Right ventricle myocardium inferior (tissue), 1 donor: ENCODE results near the gene NOTCH1. TPM values are rescaled to one million over a fixed set of nuclear protein-coding genes. Genes with fewer than 3 reads are reported as not detected.

Source experiments
- ATAC-seq: fragments of 200-7000 bp; cut with Tn5 transposase; one replicate; pipeline ENCODE4 v1.9.1; 2020; ENCODE audit warnings: mild to moderate bottlenecking, moderate library complexity
- DNase-seq: peaks from one replicate; pipeline ENCODE4 v3.0.0; 2021; ENCODE audit errors: missing footprints
- intact Hi-C: fragments of 100-400 bp; cut with DNase I; formaldehyde crosslinking; loops from one replicate; pipeline ENCODE4 v1.11.0; 2022
- total RNA-seq: library from RNA; stranded (reverse); fragmentation: NEBNext Ultra II Directional; extraction: Animal tissue kit (Norgen Biotek cat#: 25700); gene quantifications from one replicate; pipeline ENCODE4 v1.2.1, GENCODE V29; 2021
- donor health status: DM: no; HTN: yes; CAD: no; lungs with severe emphysema.

The NOTCH1 gene
- total RNA-seq, 1 donor from 2014 or later: 18.7 TPM

DNA sequence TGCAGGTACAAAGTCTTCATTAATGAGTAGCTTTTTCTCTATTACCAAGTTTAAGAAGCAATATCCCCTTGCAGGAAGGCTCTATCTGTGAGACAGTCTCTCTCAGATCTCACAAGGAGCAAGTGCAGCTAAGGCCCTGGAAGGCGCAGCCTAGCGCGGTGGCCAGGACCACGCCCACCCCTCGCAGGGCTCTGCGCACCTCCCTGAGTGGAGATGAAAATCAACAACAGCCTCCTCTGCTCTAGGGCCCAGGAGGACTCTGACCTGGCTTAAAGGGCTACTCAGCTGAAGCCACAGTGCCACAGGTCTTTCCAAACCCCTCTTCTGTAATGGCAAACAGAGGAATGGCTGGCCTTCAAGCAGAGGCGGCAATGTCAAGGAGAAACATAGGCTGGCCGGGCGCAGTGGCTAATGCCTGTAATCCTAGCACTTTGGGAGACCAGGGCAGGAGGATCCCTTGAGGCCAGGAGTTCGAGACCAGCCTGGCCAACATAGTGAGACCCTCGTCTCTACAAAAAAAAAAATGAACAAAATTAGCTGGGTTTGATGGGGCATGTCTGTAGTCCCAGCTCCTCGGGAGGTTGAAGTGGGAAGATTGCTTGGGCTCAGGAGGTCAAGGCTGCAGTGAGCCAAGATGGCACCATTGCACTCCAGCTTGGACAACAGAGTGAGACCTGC lies 74.9 kb downstream of the NOTCH1 start:
- intact Hi-C loops: no loop called here
- ATAC-seq (no peak), DNase-seq (no peak)

DNA sequence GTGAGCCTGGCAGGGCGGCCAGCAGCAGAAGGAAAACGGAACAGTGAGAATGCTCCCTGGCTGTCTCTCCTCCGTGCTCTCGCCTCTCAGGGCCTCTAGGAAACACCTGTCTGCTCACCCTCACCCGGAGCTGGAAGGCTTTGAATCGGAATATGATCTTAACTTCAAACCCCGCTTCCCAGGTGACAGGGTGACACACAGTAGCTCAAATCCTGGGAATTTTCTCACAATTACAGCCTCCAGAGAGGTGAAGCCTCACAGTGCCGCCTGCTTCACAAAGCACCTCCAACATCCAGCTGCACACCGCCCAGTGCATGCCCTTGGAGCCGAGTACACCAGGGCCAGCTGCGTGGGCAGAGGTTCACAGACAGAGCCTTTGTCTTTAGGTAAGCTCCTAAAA lies 75.5 kb downstream of the NOTCH1 start:
- ATAC-seq (no peak), DNase-seq (no peak)
- intact Hi-C loops: no loop called here

DNA sequence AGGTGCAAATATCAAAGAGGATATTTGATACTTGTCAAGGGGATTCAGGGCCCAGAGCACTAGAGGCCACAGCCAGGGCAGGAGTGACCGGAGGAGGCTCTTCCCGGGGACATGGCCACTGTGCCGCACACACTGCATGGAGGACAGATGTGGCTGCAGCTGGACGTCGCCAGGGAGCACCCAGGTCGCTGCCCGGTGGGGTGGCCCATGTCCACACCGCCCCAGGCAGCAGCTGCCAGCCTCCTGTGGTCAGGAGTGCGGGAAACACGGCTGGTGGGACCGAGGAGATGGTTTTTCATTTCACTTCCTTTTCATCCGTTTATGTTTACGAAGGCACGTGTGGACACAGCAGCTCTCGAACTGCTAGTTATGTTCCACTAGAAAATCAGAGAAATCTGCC lies 78.1 kb downstream of the NOTCH1 start:
- DNase-seq (no peak), ATAC-seq (no peak)
- intact Hi-C loops: no loop called here

DNA sequence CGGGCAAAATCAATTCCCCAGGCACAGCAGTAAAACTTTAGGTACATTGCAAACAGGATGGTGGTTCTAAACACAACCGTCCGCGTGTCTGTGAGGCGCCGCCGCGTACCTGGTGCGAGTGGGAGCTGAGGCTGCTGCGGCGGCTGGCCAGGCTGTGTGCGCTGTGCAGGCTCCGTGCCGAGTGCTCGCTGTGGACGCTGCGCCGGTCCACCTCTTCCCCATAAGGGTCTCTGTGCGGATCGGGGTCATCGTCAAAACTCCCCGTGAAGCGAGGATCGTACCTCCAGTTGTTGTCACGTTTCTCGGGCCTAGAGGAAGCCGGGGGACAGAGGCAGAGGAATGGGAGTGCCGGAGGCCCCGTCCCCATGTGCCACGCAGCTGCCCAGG lies 79.7 kb downstream of the NOTCH1 start:
- no peak for DNase-seq
- no peak for ATAC-seq
- intact Hi-C loops: no loop called here

DNA sequence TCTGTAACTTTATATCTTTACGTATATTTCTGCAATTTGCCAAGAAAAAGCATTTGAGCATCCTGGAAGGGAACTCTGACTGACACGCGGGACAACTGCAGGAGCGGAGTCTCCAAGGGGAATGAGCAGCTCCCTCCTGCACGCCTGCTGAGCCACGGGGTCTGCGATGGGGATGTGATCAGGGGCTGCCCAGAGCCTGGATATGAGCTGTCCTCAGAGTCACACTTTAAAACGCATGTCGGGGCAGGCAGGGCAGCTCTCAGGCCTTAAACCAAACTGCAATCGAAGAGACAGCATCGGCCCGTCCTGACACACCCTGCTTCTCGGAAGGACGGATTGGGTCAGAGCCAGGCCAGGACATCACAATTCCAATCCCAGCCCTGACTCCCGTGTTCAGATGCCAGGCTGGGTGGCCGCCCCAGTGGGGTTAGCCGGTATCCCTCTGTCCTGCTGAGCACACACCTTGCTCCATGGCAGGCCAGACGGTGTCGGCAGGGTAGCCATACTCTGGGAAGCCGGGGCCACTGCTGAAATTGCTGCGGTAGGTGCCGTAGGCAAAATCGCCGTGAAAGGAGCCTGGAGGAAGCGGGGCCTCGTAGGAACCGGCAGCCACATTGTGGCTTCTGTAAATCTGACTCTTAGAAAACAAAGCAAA lies 80.2 kb downstream of the NOTCH1 start:
- DNase-seq: no peak
- intact Hi-C loops: no loop called here
- ATAC-seq: no peak

DNA sequence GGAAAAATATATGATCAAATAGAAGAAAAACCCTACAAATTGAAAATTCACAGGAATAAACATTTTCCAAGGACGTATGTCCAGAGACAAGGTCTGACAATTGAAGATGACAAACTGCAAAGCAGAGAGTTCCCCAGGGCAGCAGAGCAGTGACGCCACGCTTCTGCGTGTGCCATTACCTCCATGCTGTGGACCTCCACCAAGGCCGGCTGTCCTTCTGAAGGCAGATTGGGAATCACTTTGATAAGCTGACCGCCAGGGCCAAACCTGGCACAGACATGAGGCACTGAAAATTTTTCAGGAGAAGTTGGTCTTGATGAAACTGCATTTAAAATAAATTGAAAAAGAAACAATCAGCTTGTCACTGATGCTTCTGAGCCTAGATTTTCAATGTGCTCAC lies 81.6 kb downstream of the NOTCH1 start:
- ATAC-seq (no peak), DNase-seq (no peak)
- intact Hi-C loops: no loop called here

DNA sequence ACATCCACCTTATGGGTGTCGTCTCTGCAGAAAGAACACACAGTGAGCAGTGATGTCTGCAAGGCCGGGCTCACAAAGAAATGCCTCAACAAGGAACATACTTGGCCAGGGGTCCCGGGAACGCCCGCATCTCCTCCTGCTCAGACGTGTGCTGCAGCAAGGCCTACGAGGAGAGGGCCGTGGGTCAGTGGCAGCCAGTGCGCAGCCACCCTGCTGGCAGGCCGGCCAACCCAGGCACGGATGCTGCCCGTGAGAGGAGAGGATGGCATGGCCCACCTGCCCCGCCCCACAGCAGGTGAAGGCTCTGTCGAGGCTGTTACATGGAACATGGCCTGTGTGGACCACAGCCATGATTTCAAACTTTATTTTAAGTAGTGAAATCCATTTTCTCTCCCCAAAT lies 82.3 kb downstream of the NOTCH1 start:
- intact Hi-C loops: no loop called here
- ATAC-seq (no peak), DNase-seq (no peak)

DNA sequence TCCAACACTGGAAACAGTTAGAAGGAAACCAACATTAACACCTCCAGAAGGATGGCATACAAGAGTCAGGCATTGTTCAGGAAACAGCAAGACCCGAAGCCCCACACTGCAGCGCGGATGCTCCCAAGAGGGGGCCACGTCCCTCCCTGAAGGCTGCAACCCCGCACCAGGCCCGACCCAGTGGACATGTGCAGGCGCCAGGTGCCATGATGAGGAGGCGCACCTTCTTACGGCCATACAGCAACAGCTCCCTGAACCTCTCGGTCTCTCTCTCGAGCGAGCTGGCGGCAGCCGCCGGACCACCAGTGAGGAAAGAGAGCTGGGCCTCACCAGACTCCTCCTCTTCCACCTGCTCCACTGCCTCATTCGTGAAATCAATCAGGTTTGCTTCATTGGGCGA lies 83.2 kb downstream of the NOTCH1 start:
- DNase-seq (no peak), ATAC-seq (no peak)
- intact Hi-C loops: no loop called here

DNA sequence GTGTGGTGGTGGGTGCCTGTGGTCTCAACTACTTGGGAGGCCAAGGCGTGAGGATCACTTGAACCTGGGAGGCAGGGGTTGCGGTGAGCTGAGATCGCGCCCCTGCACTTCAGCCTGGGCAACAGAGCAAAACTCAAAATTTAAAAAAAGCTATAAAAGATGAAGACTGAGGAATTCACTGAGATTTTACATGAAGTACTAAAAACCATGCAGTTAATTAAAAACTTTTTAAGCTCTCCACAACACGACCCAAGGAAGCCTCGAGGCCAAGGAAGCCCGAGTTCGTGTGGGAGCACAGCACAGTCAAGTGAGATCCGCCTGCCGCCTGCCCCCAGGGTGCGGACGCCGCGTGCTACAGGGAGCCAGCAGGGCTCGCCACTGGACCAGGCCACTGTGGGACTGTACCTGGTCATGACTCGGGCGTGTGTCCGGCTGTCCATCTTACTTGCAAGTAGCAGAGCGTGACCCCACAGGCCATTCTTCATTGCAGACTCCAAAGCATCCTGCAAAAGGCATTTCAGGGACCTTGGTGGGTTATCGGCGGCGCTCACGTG lies 85.0 kb downstream of the NOTCH1 start:
- ATAC-seq (no peak), DNase-seq (no peak)

DNA sequence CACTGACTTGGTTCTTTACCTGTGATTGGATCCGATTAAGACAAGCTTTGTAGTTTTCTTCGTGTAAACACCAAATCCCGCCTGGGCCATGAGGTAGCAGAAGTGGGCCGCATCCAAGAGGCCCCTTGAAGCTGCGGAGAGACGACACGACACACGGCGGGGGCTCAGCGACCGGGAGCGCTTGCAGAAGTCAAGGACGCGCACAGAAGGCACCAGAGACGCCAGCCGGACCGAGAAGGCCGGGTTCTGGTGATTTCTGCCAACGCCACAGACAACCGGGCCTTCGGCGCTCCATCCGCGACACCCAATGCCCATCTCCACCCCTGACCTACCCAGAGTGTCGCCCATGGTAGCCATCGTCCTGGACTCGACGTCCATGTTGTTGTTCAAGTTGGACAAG lies 86.4 kb downstream of the NOTCH1 start:
- intact Hi-C loops: no loop called here
- no peak for ATAC-seq
- no peak for DNase-seq

More for the DNA sequence above, 85.0 kb downstream of the NOTCH1 start:
- intact Hi-C loops: no loop called here

DNA sequence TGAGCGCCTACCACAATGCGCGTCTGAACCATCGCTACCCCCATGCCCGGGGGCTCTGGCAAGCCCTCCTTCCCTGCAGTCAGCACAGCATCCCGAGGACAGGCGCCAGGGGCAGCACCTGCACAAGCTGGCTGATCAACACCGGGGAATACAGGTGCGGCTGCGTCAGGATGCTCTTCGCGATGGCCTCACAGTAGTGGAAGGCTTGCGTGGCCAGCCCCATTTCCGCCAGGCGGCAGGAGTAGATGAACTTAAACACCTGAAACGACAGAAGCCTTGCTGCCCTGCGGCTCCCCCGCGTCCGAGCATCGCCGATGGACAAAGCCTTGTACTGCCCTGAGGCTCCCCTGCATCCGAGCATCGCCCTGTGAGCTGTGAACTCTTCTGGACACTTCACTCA lies 88.5 kb downstream of the NOTCH1 start:
- intact Hi-C loops: no loop called here
- ATAC-seq: no peak
- no peak for DNase-seq

DNA sequence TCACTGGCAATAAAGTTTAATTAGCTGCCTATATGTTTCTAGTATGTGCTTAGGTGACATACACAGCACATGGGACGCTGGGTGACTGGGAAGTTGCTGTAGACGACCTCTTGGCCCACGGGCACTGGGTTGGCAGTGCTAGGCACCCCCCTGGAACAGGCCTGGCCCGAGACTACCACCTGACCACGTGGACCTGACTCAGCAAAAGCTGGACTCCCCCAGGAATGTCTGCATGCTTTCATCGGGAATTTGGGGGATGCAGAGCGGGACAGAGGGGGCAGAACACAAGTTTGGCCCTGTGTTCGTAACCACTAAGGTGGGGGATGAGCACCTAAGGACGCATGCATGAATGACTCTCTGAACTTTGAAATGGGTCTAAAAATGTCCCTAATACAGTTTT lies 89.6 kb downstream of the NOTCH1 start:
- intact Hi-C loops: no loop called here
- ATAC-seq: no peak
- DNase-seq: no peak

DNA sequence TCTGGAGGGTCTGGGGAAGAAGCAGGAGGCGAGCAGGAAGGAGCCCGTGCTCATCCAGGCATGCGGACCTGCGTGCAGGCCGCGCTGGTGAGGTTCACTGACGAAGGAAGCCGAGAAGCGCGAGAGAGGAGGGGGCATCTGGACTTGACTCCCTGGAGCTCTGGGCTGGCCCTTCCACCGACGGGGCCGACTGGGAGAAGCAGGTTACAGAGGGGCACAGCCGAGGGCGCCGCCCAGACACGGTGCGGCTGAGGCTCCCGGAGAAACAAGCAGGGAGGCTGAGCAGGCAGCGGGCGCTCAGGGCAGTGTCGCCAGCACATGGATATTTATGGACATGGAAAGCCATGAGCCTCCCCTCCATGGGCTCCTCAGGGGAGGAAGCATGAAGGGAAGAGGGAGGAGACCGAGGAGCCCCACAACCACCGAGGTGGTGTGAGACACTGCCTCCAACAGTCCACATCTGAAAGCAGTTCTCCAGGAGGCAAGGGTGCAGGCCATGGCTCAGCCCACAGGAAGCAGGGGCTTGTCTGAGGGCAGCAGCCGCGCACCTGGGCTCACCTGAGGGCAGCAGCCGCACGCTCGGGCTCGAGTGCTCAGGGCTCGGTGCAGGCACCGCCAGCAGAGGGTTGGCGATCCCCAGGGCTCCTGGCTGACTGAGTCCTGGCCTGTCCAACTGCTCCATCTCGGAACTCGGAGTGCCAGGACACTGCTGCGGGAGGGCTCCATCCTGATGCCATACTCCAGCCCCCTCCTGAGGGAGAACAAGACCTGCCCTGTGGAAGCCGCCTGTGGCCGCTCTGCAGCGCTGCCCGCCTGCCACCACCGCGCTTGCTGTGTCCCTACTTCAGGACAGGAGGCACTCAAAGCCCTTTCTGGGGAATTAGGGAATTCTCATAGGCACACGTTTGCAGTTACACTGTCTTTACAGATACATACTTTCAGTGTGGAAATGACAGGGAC lies 90.5 kb downstream of the NOTCH1 start:
- ATAC-seq: no peak
- DNase-seq: no peak
- intact Hi-C loops: no loop called here

DNA sequence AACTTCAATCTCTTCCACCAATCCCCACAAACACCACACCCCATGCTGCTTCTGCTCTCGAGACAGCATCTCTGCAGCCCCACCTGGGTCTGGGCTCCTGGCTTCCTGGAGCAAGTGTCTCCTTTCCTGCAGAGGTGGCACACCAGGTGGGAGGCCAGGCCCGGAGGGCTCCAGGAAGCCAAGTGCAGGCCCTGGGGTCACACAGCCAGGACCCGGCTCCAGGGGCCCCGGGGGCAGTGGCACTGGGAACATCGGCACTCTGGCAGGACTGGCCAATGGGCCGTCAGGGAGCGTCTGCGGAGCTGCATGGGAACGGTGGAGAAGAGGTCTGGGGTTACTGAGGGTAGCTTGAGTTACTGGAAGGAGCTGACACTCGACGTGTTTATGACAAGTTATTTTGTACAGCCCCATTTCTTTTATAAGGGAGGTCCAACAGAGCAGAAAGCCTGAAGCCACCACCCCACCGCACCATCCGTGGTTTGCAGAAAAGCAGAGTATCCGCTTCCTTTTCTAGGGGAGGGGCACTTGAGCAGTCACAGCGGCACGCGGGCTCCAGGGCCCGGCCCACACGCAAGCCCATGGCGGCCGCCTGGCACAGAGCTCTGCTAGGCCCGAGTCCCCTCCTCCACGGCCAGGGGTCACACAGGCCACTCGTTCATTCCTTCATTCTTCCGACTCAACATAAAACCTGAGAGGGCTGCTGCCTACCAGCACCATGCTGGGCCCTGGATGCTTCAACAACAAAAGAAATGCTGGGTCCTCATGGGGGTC lies 91.6 kb downstream of the NOTCH1 start:
- ATAC-seq (no peak), DNase-seq (no peak)
- intact Hi-C loops: no loop called here

DNA sequence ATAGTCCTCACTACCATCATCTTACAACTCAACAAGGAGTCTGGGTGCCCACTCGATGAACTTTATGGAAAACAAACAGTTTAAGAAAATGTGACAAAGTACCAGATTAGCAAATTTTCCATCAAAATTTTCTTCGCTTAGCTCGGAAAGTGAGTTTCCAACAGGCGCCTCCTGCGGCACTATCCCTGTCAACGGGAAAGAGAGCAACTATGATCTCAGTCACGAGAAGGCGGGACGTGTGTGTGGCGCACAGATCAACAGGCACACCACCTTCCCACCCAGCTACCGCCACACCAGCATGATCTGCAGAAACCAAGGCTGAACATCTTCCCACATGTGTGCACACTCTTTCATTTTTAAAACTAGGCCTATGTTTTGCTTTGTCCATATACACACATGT lies 92.5 kb downstream of the NOTCH1 start:
- DNase-seq (no peak), ATAC-seq (no peak)
- intact Hi-C loops: no loop called here

DNA sequence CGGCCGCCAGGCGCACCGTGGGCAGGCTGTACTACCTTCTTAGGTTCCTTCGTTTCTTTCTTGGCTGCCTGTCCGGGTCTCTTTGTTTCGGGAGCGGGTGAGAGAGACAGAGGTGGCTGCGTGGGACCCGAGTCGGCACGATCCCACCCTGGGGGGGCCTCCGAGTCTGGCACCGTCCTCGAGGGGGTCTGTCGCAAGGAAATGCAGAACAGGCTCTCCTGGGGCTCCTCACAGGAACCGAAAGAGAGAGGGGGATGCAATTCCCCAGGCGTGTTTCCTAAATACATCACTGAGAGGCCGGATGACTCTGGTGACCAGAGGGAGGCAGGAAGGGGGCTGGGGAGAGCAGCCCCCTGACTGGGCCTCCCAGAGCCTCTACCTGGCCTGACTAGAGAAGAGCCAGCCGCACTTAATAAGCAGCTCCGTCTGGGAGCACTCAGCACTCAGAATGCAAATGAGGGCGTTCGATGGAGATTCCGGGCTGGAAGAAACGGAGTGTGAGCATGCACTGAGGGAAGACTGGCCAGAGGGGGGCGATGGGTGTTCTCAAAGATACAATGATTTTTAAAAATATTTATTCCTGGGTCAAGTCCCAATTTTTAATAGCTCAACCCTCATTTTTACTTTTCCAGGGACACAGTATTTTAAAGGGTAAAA lies 94.5 kb downstream of the NOTCH1 start:
- intact Hi-C loops: no loop called here
- no peak for DNase-seq
- ATAC-seq: no peak

DNA sequence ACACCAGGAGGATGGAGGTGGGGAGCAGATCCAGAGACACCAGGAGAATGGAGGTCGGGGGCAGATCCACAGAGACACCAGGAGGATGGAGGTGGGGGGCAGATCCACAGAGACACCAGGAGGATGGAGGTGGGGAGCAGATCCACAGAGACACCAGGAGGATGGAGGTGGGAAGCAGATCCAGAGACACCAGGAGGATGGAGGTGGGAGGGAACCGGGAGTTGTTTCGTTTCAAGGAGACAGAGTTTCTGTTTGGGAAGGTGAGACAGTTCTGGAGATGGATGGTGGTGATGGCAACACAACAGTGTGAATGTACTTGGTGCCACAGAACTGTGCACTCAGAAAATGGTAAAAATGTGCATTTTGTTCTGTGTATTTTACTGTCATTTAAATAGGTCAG lies 97.2 kb downstream of the NOTCH1 start:
- no peak for DNase-seq
- no peak for ATAC-seq
- intact Hi-C loops: no loop called here

DNA sequence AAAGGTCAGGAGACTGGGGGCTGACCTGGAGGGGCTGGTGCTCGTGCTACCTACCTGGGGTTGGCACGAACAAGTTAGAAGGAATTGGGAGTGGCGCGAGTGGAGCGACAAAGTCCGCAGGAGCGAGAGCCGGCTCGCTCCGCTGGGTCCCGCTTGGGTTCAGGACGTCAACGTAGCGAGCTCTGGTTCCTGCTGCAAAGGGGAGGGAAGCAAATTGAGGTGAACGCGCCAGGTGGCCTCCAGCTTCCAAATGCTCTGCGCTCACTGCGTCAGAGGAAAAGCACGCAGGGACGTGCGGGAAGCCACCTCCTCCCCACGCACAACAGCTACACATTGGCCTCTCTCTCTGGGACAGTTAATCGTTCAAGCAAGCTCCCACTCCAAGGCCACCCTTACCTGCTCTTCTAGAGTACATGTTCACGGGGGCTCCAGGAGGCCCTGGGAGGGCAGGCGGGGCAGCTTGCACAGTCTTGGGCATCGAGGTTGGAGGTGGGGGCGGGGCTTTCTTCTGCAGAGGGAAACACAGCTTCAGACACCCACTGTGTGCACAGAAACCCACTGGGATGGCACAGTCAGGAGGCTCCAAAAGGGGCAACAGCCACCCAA lies 98.6 kb downstream of the NOTCH1 start:
- no peak for ATAC-seq
- intact Hi-C loops: no loop called here
- DNase-seq: no peak
